GM19238 (cell line): Measurements from ENCODE around the gene SERPINE2.

Experiments
- DNase-seq: peaks from one replicate; pipeline ENCODE4 v3.0.0; 2011; ENCODE audit warnings: low spot score; ENCODE audit not compliant: insufficient read length

The SERPINE2 gene

GRCh38 chr2:223978451-223978850, 60.6 kb downstream of the SERPINE2 start:
- no peak for DNase-seq

GRCh38 chr2:223976635-223977226, 62.4 kb downstream of the SERPINE2 start:
- no peak for DNase-seq

DNA sequence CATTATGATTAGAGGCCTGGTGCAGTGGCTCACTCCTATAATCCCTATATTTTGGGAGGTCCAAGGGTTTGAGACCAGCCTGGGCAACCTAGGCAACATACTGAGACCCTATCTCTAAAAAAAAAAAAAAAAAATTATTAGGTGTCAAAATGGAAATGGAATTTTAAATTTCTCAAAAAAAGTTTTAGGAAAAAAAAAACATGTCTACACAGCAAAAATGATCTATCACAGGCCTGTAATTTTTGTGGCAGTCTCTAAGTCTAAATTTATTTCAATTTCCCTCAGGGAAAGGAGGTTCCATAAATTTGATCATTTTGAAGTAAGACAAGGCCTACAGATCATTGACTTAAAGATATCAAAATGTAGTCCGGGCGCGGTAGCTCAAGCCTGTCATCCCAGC, 65.5 kb downstream of the SERPINE2 start:
- no peak for DNase-seq

GRCh38 chr2:223972656-223973102, 66.4 kb downstream of the SERPINE2 start:
- DNase-seq, result no peak

- DNase-seq, result no peak
These were observed 67.4 kb downstream of the SERPINE2 start for GRCh38 chr2:223971731-223972130.

DNA sequence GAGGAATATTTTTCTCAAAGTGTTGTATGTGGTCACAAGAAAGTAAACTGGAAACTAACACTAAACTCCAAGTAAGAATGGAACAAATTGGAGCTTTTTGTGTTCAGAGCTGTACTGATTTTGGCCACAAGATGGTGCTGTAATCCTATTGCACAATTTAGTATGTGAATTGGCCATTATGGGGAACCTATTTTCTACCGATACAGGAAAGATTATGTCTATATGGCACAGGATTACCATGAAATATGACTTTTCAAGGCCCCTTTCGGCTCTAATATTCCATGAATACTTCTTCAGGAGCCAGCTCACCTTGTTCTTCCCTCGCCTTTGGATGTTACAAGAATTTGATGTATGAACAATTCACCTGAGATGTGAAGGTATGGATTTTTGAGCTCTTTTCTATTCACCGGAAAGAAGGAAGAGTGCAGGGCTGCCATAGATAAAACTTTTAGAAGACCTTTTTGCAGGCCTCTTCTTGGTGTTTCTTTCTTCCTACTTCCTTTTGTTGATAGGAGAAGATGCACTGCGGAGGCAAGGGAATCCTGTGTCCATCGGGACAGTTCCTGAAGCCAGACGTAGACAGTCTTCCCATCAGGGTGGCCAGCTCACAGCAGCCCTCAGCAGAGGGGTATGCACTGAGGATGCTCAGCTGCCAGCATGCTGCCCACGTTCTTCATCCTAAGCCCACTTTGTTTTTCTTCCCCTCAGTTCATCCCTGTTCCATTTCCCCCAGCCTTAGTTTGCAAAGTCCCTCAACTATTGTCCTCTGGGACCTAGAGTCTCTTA, 68.5 kb downstream of the SERPINE2 start:
- DNase-seq, result no peak

GRCh38 chr2:223969856-223970255, 69.2 kb downstream of the SERPINE2 start:
- DNase-seq, result no peak

DNA sequence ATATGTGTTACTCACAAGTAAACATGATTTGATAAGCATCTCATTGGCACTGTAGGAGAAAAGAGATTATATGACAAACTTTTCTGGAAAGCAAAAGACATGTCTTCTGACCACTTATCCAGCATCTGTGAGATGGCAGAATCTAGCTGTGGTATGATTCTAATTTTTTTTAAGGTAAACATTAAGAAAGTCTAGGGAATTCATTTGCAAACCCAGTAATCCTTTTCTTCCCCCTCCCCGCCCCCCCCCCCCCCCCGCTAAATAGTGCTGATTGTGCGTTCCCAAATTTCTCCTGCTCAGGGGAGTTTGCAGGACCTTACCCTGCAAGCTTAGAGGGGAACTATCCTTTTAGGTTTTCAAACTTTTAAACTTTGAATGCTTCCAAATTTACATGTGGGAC, 69.8 kb downstream of the SERPINE2 start:
- no peak for DNase-seq

- DNase-seq, result no peak
These were observed 71.1 kb downstream of the SERPINE2 start for GRCh38 chr2:223967981-223968380.

- DNase-seq, result no peak
These were observed 79.4 kb downstream of the SERPINE2 start for GRCh38 chr2:223959688-223960087.

DNA sequence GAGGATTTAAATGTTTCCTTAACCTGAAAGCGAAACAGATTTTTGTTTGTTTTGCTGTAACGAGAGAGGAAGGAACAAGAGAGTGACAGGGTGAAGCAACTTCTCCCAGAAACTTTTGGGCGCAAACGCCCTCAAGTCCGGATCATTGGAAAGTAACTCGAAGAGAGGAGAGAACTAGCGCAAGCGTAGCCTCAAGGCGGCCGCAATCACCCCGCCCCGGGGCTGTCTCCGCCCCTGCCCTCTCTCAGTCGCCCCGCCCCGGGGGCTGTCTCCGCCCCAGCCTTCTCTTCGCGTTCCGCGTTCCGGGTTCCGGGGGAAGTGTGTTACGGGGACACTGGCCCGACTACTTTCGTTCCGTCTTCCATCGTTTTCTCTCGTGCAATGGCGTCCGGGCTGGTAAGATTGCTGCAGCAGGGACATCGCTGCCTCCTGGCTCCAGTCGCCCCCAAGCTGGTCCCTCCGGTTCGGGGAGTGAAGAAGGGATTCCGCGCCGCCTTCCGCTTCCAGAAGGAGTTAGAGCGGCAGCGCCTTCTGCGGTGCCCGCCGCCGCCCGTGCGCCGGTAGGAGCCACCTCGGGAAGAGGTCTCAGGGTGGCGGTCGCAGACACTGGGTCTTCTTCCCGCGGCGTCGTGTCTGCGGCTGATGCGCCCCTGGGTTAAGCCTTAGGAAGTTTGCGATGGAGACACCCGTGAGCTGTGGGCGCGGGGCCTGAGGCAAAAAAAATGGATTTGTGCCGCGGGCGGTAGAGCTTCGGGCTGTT, 81.8 kb downstream of the SERPINE2 start, which contains the start of gene MRPL44:
Gene MRPL44 (plus strand): TSS at position 372 of the 760 bp plus-strand sequence. CDS start 10 bp downstream, at position 382.
- DNase-seq, result peak; percentile 73

GRCh38 chr2:223956300-223956699, 82.8 kb downstream of the SERPINE2 start:
- DNase-seq, result no peak

- DNase-seq, result no peak
These were observed 84.7 kb downstream of the SERPINE2 start for GRCh38 chr2:223954401-223954800.

GRCh38 chr2:223952280-223952968, 86.7 kb downstream of the SERPINE2 start:
- DNase-seq, result no peak

DNA sequence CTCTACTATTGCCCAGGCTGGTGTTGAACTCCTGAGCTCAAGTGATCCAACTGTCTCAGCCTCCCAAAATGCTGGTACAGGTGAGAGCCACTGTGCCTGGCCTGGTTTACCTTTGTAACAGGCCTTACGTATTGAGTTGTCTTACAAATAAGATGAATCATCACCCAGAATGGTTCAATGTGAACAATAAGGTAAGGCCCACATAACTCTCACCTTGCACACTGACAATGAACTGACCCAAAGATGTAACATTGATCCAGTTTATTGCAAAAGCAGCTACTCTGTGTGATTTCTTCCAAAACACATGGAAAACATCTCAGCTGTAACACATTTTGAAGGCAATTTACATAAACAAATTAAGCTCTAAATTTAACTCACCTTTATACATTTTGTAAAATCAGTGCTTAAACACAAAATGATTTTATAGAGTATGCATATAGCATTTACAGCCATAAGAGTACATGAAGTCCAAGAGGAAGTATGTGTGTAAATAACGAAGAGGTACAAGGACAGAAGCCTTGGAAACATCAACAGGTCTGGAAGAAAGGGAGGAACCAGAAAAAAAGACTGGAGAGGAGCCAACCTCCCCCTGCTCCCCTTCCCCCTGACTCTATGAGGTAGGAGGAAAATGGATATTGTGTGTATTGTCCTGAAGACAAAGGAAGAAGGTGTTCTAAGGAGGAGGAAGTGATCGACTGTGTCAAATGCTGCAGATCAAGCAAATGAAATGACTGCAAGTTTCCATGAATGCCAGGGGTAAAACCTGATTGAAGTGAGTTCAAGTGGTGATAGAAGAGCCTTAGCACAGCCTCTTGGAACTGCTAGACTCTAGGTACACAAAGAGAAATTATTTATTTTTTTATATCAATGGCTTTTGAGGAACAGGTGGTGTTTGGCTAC, 88.4 kb downstream of the SERPINE2 start:
- no peak for DNase-seq

DNA sequence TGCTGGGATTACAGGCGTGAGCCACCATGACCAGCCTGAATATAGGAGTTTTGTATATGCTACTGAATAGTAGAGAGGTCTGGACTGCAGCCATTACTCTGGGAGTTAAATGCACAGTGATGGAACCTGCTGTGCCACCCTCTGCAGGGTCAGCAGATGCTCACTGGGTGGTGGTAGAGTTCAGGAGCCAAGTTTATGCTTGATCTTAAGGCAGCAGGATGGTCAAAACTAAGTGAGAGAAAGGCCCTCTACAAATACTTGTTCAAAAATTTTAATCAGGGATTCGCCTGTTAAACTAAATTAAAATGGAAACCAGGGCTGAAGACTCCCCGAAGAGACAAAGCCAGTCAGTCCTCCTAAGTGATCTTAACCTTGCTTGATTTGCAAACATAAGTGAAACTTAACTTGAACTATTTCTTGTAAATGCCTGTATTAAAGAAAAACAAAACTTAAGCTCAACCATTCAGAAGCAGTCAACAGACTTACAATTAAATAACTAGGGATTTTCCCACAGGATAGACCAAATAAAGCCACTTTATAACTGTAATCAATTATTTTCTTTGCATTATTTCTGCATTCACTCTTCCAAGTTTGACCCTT, 89.7 kb downstream of the SERPINE2 start:
- no peak for DNase-seq

- no peak for DNase-seq
These were observed 91.3 kb downstream of the SERPINE2 start for GRCh38 chr2:223947711-223948205.

DNA sequence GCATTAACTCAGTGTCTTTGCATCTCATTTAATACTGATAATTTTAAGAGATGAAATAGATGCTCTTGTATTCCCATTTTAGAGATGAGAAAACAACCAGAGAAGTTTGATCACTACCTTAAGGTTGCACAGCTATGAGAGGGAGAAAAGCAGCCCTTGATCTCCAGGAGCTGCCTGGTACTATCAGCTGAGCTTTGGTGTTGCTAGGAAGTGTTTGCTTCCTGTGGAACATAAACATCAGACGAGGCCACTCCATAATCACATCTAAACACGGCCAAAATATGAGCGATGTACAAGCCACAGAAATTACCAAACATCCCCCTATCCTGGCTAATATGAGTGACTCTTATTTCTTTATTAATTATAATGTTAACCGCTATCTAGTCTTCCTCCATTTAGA, 93.3 kb downstream of the SERPINE2 start:
- no peak for DNase-seq

GRCh38 chr2:223944703-223945531, 94.2 kb downstream of the SERPINE2 start, which contains the start of gene WDFY1:
WDFY1 (minus strand) TSS chr2:223945335; CDS start chr2:223945284, 51 bp downstream.
- peak; percentile 89 for DNase-seq
